Measurements from ENCODE around the gene EEPD1.

Gene EEPD1

GRCh38 chr7:36157527-36158320, 4.7 kb downstream of the EEPD1 start:
- DNase-seq, result no peak

GRCh38 chr7:36158321-36158605, 5.2 kb downstream of the EEPD1 start:
- DNase-seq, result no peak

GRCh38 chr7:36159618-36160017, 6.6 kb downstream of the EEPD1 start:
- no peak for DNase-seq

GRCh38 chr7:36160313-36160712, 7.3 kb downstream of the EEPD1 start:
- no peak for DNase-seq

GRCh38 chr7:36161996-36162395, 8.9 kb downstream of the EEPD1 start:
- DNase-seq, result no peak

- no peak for DNase-seq
Measured at GRCh38 chr7:36165059-36165458, 12.0 kb downstream of the EEPD1 start.

- DNase-seq, result no peak
Measured at GRCh38 chr7:36165802-36166201, 12.7 kb downstream of the EEPD1 start.

- DNase-seq, result no peak
Measured at GRCh38 chr7:36167403-36168050, 14.5 kb downstream of the EEPD1 start.

GRCh38 chr7:36171503-36171902, 18.4 kb downstream of the EEPD1 start:
- DNase-seq, result no peak

GRCh38 chr7:36175886-36176285, 22.8 kb downstream of the EEPD1 start:
- no peak for DNase-seq

GRCh38 chr7:36176697-36177096, 23.6 kb downstream of the EEPD1 start:
- DNase-seq, result no peak

GRCh38 chr7:36180121-36180520, 27.1 kb downstream of the EEPD1 start:
- DNase-seq, result no peak

GRCh38 chr7:36181668-36182067, 28.6 kb downstream of the EEPD1 start:
- no peak for DNase-seq

- DNase-seq, result no peak
Measured at GRCh38 chr7:36182854-36183604, 30.0 kb downstream of the EEPD1 start.

GRCh38 chr7:36185092-36185491, 32.0 kb downstream of the EEPD1 start:
- DNase-seq, result no peak

- no peak for DNase-seq
Measured at GRCh38 chr7:36185756-36186155, 32.7 kb downstream of the EEPD1 start.

- no peak for DNase-seq
Measured at GRCh38 chr7:36186359-36187121, 33.5 kb downstream of the EEPD1 start.

GRCh38 chr7:36188266-36188665, 35.2 kb downstream of the EEPD1 start:
- no peak for DNase-seq

GRCh38 chr7:36188906-36189305, 35.9 kb downstream of the EEPD1 start:
- no peak for DNase-seq

GRCh38 chr7:36190447-36191291, 37.6 kb downstream of the EEPD1 start:
- DNase-seq, result no peak

- DNase-seq, result no peak
Measured at GRCh38 chr7:36191292-36191920, 38.4 kb downstream of the EEPD1 start.
